HTR-8/SVneo (cell line): Measurements from ENCODE around the gene FCRL2.

Experiments used
- DNase-seq: peaks from one replicate; pipeline ENCODE4 v3.0.0; 2011; ENCODE audit warnings: low spot score, mixed read lengths; ENCODE audit not compliant: insufficient read length
- FAIRE-seq: peaks from 2 replicates; lab custom pipeline; 2011; peaks lifted over from hg19 to GRCh38; lab: Jason Lieb, UNC

The FCRL2 gene

DNA sequence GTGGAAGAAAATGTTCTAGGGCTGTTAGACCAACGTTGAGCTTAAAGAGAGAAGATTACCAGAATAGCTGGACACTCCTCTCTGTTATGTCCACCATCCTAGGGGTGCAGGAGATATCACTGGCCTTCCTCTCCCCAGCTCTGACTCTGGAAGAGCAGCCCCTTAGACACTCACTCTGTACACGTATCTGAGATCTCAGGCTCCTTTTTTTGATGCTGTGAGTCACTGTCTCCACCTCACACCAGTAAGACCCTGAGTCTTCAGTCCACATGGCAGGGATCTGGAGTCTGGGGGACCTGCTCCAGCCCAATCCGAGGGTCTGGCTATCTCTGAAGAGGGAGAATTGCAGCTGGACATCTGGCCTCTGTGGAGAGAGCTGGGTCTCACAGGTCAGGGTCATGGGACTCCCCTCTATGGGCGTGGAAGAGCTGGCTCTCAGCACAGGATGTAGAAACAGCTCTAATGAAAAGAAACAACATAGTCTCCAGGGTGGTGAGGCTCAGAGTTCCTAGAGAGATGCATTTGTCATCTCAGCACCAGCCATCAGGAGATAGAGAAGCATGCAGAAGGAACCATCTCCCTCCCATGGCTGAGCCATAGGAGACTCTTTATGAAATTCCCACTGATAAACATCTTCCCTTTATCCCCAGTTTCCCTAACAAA, 79.8 kb downstream of the FCRL2 start:
- no peak for DNase-seq
- FAIRE-seq = no peak
